ENCODE measurements around the gene TMEM132D. TPM values are rescaled to one million over a fixed set of nuclear protein-coding genes. Genes with fewer than 3 reads are reported as not detected.

Gene TMEM132D
- total and polyA plus RNA-seq, 4 donors = 0.01 to 0.14 (median 0.08) TPM

GRCh38 chr12:129079719-129080118 is 824.1 kb downstream of the TMEM132D start:
- H3K9ac ChIP-seq (ENCODE audit: low read depth in 1 of 2, low read length in 2 of 2) = no peak overlapping the region
- TF ChIP-seq FOXA2 (IDR thresholded peaks at IDR 0.05) = no peak
- TF ChIP-seq ZBTB33 (IDR thresholded peaks at IDR 0.05) = no peak
- TF ChIP-seq SP1 (IDR thresholded peaks at IDR 0.05) = no peak
- TF ChIP-seq CTCF (IDR thresholded peaks at IDR 0.05; ENCODE audit: low read depth, low read length, missing input control) = no peak
- no peaks in the 10 kb centered on the region for H3K4me1 ChIP-seq (ENCODE audit: control insufficient read depth in 4 of 4, insufficient read depth in 4 of 4, low read length in 3 of 4)
- H3K36me3 ChIP-seq (ENCODE audit: control insufficient read depth in 4 of 4, insufficient read depth in 3 of 4, low read depth in 1 of 4, low read length in 3 of 4) = no peaks in the 10 kb centered on the region
- H3K4me3 ChIP-seq (ENCODE audit: low read depth in 1 of 3, low read length in 3 of 3) = no peak overlapping the region
- no peak overlapping the region for H3K27ac ChIP-seq (ENCODE audit: low read depth in 1 of 2, low read length in 2 of 2)
- H3K27me3 ChIP-seq (ENCODE audit: control insufficient read depth in 4 of 4, insufficient read depth in 4 of 4, low read length in 3 of 4) = peaks cover 0 to 2% (median 0%) of the 10 kb centered on the region in 4 donors
- DNase-seq (ENCODE audit: low spot score) = no peak
- WGBS = 90% methylated on average over 5 of the region's 5 CpGs
- no peaks in the 10 kb centered on the region for H3K9me3 ChIP-seq (ENCODE audit: control insufficient read depth in 4 of 4, low read length in 3 of 4)

GRCh38 chr12:129076441-129077320 is 827.1 kb downstream of the TMEM132D start:
- no peaks in the 10 kb centered on the region for H3K4me1 ChIP-seq (ENCODE audit: control insufficient read depth in 4 of 4, insufficient read depth in 4 of 4, low read length in 3 of 4)
- H3K27ac ChIP-seq (ENCODE audit: low read depth in 1 of 2, low read length in 2 of 2) = no peak overlapping the region
- H3K36me3 ChIP-seq (ENCODE audit: control insufficient read depth in 4 of 4, insufficient read depth in 3 of 4, low read depth in 1 of 4, low read length in 3 of 4) = no peaks in the 10 kb centered on the region
- 76% methylated on average over 13 of the region's 13 CpGs for WGBS
- no peaks in the 10 kb centered on the region for H3K9me3 ChIP-seq (ENCODE audit: control insufficient read depth in 4 of 4, low read length in 3 of 4)
- no peaks in the 10 kb centered on the region for H3K27me3 ChIP-seq (ENCODE audit: control insufficient read depth in 4 of 4, insufficient read depth in 4 of 4, low read length in 3 of 4)
- TF ChIP-seq EGR1 (IDR thresholded peaks at IDR 0.05; ENCODE audit: low read depth in 2 of 2) (no peak), FOXA1 (IDR thresholded peaks at IDR 0.05) (no peak), TAF1 (conservative IDR thresholded peaks at IDR 0.05) (no peak), ATF3 (IDR thresholded peaks at IDR 0.05) (no peak), JUND (IDR thresholded peaks at IDR 0.05) (no peak), REST (IDR thresholded peaks at IDR 0.05) (no peak), HNF4G (IDR thresholded peaks at IDR 0.05) (no peak), HNF4A (conservative IDR thresholded peaks at IDR 0.05) (no peak), ZBTB33 (IDR thresholded peaks at IDR 0.05) (no peak), MAX (IDR thresholded peaks at IDR 0.05) (no peak), YY1 (IDR thresholded peaks at IDR 0.05) (no peak), FOXA2 (IDR thresholded peaks at IDR 0.05) (no peak), CTCF (IDR thresholded peaks at IDR 0.05; ENCODE audit: low read depth, low read length, missing input control) (no peak), NR2F2 (IDR thresholded peaks at IDR 0.05) (no peak), SP1 (IDR thresholded peaks at IDR 0.05) (no peak), RAD21 (IDR thresholded peaks at IDR 0.05) (no peak), RXRA (IDR thresholded peaks at IDR 0.05) (no peak)
- no peak for DNase-seq (ENCODE audit: low spot score)
- no peak overlapping the region for H3K4me3 ChIP-seq (ENCODE audit: low read depth in 1 of 3, low read length in 3 of 3)
- H3K9ac ChIP-seq (ENCODE audit: low read depth in 1 of 2, low read length in 2 of 2) = no peak overlapping the region

Data from liver (tissue), 9 donors.